Measurements from ENCODE around the gene POLDIP3.
"Not testable (repeated sequence)": the region's sequence is repeated elsewhere in the genome, so short reads cannot be mapped to it uniquely, and the experiment has no call there.

DNA sequence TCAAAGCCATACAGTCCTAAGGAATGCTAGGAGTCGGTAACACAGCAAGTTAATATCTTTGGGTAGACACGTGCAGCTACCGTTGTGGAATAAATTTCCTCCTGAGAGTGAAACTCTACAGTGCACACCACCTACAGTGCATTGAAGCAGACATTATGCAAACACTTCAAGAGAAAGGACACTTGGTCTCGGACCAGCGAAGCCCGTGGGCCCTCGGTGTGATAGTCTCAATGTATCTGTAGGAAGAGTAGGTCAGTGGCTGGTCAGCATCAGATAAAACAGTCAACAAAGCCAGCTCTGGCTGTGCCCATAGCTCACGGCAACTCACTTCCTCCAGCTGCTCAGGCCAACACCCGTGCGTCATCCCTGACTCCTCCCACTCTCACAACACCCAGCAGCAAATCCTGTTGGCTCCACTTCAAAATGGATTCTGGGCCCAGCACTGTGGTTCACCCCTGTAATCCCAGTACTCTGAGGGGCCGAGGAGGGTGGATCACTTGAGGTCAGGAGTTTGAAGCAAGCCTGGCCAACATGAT lies 75.4 kb downstream of the POLDIP3 start:
- TF ChIP-seq CTCF (IDR thresholded peaks at IDR 0.05; ENCODE audit: poor library complexity); EZH2phosphoT487 (IDR thresholded peaks at IDR 0.05; ENCODE audit: low read depth, severe bottlenecking, unreplicated experiment): not testable (repeated sequence)

Data from hepatocyte (in vitro differentiated cells).